HFF-Myc (cell line): ENCODE measurements around the gene HELZ2.

Experiments
- DNase-seq: peaks from one replicate; pipeline ENCODE4 v3.0.0-alpha.2; 2011; ENCODE audit warnings: low read depth; ENCODE audit errors: extremely low read depth
- H3K4me3 ChIP-seq: replicated peaks from 2 replicates; pipeline ENCODE4 v1.5.1; 2011; ENCODE audit warnings: low read depth, mild to moderate bottlenecking, control low read depth, low read length
- TF ChIP-seq, protein P1 (sequence below): IDR thresholded peaks from 2 replicates; pipeline ENCODE4 v1.5.1; 2012; ENCODE audit warnings: mild to moderate bottlenecking, low read depth, low read length, control low read depth; ENCODE audit errors: missing control alignments

HELZ2 gene

DNA sequence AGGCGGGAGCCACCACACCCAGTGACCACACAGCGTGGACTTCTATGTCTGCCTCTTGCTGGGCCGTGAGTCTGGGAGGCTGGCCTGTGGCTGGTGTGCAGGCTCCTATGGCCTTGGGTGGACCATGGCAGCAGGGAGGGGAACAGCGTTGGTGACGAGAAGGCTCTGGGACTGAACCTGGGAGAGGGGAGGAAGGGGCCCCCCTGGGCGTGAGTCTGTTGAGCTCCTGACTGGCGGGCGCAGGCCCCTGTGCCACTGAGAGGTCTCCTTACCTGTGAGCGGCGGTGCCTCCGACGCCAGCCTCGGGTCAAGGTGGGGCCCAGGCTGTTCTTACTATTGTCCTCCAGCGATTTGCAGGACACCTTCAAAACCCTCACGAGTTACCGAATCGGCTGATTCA lies 12.8 kb upstream of the HELZ2 start:
- DNase-seq, result no peak
- H3K4me3 ChIP-seq, result no peak overlapping the region
- TF ChIP-seq, protein P1, sequence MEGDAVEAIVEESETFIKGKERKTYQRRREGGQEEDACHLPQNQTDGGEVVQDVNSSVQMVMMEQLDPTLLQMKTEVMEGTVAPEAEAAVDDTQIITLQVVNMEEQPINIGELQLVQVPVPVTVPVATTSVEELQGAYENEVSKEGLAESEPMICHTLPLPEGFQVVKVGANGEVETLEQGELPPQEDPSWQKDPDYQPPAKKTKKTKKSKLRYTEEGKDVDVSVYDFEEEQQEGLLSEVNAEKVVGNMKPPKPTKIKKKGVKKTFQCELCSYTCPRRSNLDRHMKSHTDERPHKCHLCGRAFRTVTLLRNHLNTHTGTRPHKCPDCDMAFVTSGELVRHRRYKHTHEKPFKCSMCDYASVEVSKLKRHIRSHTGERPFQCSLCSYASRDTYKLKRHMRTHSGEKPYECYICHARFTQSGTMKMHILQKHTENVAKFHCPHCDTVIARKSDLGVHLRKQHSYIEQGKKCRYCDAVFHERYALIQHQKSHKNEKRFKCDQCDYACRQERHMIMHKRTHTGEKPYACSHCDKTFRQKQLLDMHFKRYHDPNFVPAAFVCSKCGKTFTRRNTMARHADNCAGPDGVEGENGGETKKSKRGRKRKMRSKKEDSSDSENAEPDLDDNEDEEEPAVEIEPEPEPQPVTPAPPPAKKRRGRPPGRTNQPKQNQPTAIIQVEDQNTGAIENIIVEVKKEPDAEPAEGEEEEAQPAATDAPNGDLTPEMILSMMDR, result no peak

DNA sequence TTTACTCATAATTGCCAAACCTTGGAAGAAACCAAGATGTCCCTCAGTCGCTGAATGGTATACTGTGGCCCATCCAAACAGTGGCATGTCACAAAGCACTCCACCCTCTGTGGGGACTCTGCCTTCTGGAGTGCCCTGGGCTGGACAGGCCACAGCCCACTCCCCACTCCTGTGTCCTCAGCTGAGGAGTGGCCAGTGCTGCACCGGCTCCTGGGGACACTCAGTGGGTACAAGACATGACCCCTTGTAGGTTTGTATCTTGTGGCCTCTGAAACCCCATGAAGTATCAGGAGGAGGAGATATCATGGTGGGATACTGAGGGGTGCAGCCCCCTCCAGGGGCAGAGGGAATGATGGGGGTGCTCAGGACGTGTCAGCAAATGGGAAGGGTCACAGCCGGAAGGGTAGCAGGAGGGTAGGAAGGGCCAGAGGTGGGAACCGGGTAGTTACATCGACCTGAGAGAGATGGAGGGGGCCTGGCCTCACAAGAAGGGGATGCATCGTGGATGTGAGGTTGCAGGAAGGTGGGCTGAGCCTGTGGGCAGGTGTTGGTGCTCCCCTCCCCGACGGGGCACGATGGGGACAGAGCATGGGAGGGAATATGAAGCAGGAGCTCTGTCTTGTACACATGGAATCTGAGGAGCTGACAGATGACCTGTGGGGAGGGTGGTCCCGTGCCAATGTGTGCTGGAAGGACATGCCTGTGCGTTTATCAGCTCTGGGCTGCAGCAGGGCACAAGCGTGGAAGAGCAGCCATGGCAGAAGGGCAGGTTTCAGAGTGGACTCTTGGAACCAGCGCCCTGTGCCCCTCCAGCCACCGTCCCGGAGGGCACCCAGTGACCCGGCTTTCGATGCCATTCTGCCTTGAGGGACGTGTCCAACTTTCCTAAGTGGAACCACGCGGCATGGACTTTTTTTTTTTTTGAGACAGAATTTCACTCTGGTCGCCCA lies 11.9 kb upstream of the HELZ2 start:
- DNase-seq, result no peak
- TF ChIP-seq, protein P1, result no peak

DNA sequence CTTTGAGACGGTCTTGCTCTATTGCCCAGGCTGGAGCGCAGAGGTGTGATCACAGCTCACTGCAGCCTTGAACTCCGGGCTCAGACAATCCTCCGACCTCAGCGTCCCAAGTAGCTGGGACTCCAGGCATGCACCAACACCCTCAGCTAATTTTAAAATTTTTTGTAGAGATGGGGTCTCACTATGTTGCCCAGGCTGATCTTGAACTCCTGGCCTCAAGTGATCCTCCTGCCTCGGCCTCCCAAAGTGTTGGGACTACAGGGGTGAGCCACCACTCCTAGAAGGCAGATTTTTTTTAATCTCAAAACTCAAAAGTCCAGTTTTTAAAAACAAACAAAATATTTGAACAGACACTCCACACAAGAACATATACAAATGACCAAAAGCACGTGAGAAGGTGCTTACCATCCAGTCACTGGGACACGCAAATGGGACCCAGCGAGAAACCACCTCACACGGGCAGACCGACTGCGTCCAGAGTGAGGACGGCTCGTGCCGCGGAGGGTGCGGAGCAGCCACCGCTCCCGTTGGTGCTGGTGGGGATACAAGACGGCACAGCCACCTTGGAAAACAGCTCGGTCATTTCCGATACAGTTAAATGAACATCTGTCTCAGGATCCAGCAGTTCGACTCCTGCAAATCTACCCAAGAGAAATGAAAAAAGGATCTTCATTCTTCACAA lies 8.5 kb upstream of the HELZ2 start:
- H3K4me3 ChIP-seq, result no peak overlapping the region
- TF ChIP-seq, protein P1, result no peak
- DNase-seq, result no peak

More for the DNA sequence above, 11.9 kb upstream of the HELZ2 start:
- no peak overlapping the region for H3K4me3 ChIP-seq

DNA sequence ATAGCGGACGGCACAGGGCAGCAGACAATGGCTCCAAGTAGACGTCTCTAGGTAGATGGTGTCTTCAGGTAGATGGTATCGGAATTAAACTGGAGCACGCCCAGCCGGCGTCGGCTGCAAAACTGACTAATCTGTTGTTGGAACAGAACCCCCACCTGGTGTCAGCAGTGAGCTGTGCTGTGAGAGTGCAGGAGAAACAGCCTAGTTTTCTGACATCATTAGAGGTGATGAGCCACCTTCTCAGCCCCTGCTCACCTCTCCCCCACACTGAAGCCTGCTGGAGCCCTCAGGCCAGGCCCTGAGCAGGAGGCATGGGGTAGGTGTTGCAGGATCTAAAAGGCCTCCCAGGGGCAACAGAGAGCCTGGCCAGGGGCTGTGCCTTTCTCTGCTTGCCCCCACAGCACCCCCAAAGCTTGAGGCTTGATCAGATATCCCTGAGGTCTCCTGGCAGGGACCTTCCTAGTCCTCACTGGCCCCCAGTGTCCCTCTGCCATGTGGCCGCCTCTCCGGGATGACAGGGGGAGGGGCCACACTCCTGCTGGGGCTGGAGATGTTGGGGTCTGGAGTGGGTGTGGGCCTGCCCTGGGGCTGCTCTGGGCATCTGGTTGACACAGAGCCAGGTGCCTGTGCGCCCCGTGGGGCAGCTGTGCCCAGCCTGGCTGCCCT lies 6.9 kb upstream of the HELZ2 start:
- TF ChIP-seq, protein P1, result peak; percentile 49
- no peak overlapping the region for H3K4me3 ChIP-seq
- no peak for DNase-seq

DNA sequence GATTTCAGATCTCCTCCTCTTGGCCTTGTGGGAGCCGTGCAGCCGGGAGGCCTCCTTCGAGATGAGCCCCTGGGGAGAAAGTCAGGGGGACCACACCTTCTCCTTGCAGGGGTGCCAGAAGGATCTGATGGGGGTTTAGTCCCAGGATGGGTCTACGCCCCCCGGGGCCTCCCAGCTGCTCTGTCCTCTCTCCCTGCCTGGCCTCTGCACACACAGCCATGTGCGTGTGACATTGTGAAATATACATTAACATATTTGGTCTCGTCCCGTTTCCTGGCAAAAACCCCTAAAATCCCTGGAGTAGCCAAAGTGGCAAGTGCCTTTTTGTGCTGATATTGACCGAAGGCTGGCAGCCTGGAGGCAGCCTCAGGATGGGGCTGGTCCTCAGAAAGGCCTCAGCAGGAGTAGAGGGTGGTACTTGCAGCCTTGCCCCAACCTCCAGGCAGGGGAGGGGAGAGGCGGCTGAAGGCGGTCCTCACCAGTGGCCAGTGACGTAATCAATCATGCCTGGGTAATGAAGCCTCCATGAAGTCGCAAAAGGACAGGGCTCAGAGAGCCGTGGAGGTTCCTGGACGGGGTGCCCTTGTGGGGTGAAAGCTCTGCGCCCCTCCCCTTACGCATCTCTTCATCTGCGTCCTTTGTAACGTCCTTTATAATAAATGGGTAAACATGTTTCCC lies 5.1 kb upstream of the HELZ2 start:
- TF ChIP-seq, protein P1, result no peak
- no peak overlapping the region for H3K4me3 ChIP-seq
- no peak for DNase-seq
